SK-N-SH treated with all-trans-retinoic acid at 6 μM for 48 hours (cell line): ENCODE data around the gene LRRFIP1.
"Not testable (repeated sequence)": the region's sequence is repeated elsewhere in the genome, so short reads cannot be mapped to it uniquely, and the experiment has no call there.

Experiments
- ESRRG ChIP-seq: fragments of 250-450 bp; sonication (Bioruptor Pico); IDR thresholded peaks from 2 replicates; pipeline ENCODE4 v1.6.1; 2021; ENCODE audit warnings: mild to moderate bottlenecking
- TCF4 ChIP-seq: fragments of 250-450 bp; sonication (Bioruptor Pico); IDR thresholded peaks from 2 replicates; pipeline ENCODE4 v1.8.0; 2021; ENCODE audit warnings: mild to moderate bottlenecking, moderate library complexity, borderline replicate concordance

DNA sequence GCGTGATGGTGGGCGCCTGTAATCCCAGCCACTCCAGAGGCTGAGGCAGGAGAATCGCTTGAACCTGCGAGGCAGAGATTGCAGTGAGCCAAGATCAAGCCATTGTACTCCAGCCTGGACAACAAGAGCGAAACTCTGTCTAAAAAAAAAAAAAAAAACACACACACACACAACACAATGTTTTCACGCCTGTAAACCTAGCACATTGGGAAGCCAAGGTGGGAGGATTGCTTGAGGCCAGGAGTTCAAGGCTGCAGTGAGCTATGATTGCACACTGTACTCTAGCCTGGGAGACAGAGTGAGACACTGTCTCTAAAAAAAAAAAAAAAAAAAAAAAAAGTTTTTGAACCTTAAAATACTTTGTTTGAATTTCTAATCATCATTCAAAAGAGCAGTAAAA lies 137.7 kb downstream of the LRRFIP1 start:
- TF ChIP-seq ESRRG, TCF4 (CRISPR knock-in tag): not testable (repeated sequence)
